ENCODE results near the gene CPXM2.
A peak's percentile ranks its signal among the peaks of the same experiment; 100 is the strongest.

Gene CPXM2

DNA sequence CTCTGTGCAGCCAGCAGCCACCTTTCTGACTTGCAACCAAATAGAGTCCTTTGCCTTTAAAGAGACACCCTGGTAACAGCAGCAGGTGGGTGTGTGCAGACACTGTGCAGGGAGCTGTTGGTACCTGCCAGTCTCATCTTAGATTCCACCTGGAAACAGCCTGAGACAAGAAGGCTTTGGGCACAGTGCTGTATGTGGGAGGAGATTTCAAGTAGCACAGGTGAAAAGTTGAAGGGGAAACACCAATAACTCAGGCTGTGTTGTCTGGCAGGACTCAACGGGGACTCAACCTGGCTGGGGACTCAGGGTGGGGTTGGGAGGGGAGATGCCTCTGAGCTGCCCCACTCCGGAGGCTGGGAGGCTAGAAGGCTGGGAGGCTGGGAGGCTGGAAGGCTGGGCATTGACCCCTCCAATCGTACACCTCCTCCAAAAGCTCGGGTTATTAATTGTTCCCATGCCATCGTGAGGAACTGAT is 6.7 kb downstream of the CPXM2 start:
- Histone ChIP-seq H3K27ac (ENCODE audit: low read depth, low read length) (peak overlapping the region; percentile 22), H3K9ac (ENCODE audit: low read length) (peak overlapping the region; percentile 9), H3K4me3 (ENCODE audit: low read depth in 1 of 2, low read length in 2 of 2) (no peak overlapping the region), H3K27me3 (ENCODE audit: control insufficient read depth in 1 of 2, insufficient read depth in 2 of 2, low read length in 2 of 2) (no peaks in the 10 kb centered on the region), H3K36me3 (ENCODE audit: insufficient read depth, low read length) (no peaks in the 10 kb centered on the region), H3K4me1 (ENCODE audit: insufficient read depth, low read length) (peaks cover 70% of the 10 kb centered on the region), H3K9me3 (ENCODE audit: low read length) (no peaks in the 10 kb centered on the region)

DNA sequence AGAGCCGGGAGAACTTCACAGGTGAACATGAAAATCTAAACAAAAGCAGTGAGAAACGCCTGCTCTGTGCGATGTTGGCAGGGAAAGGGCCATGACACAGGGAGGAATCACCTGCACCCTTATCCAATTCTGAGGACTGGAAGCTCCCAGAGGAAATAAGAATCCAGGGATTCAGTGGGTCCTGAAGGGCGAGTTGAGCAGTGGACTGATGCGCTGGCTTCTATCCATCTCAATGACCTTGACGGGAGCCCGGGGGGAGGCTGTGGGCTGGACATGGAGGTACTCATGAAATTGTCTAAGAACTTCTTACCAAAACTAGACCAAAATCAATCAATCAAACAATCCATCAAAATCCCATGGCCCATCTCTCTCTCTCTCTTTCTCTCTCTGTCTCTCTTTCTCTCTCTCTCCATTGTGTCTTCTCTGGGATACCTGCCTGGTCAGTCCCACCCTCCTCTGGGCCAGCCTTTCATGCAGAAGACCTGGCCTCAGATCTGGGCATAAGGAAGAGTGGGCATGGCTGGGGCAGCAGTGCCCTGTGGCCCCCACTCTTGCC is 7.2 kb downstream of the CPXM2 start:
- Histone ChIP-seq H3K4me3 (ENCODE audit: low read depth in 1 of 2, low read length in 2 of 2) (no peak overlapping the region), H3K27me3 (ENCODE audit: control insufficient read depth in 1 of 2, insufficient read depth in 2 of 2, low read length in 2 of 2) (no peaks in the 10 kb centered on the region), H3K27ac (ENCODE audit: low read depth, low read length) (peak overlapping the region; percentile 22), H3K36me3 (ENCODE audit: insufficient read depth, low read length) (peaks cover 4% of the 10 kb centered on the region), H3K9me3 (ENCODE audit: low read length) (no peaks in the 10 kb centered on the region), H3K9ac (ENCODE audit: low read length) (peak overlapping the region; percentile 9), H3K4me1 (ENCODE audit: insufficient read depth, low read length) (peaks cover 75% of the 10 kb centered on the region)

- Histone ChIP-seq H3K4me3 (ENCODE audit: low read depth in 1 of 2, low read length in 2 of 2) (no peak overlapping the region), H3K27ac (ENCODE audit: low read depth, low read length) (peak overlapping the region; percentile 22), H3K36me3 (ENCODE audit: insufficient read depth, low read length) (peaks cover 10% of the 10 kb centered on the region), H3K9me3 (ENCODE audit: low read length) (no peaks in the 10 kb centered on the region), H3K9ac (ENCODE audit: low read length) (peak overlapping the region; percentile 26), H3K27me3 (ENCODE audit: control insufficient read depth in 1 of 2, insufficient read depth in 2 of 2, low read length in 2 of 2) (no peaks in the 10 kb centered on the region), H3K4me1 (ENCODE audit: insufficient read depth, low read length) (peaks cover 80% of the 10 kb centered on the region)
Measured at GRCh38 chr10:123883673-123884320, 7.8 kb downstream of the CPXM2 start.

- Histone ChIP-seq H3K4me1 (ENCODE audit: insufficient read depth, low read length) (peaks cover 78% of the 10 kb centered on the region), H3K27ac (ENCODE audit: low read depth, low read length) (peak overlapping the region; percentile 2)
Measured at GRCh38 chr10:123882681-123883445, 8.7 kb downstream of the CPXM2 start.

DNA sequence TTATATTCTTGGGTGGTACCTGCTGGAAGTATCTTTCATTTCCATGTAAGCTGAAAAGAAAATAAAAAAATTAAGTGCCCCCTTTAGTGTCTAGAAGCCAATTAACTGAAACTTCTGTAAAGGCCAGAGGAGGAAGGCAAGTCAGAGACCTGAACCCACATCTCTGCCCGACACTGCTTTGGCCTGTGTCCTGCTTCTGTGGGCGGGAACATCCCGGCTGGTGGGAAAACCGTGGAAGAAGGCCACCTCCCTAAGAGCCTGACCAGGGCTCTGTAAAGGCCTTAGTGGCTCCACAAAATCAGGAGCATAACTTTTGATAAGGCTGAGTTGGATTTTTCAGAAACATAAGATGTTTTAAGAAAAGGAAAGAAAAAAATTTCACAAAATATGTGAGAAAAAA is 9.4 kb downstream of the CPXM2 start:
- Histone ChIP-seq H3K9ac (ENCODE audit: low read length) (no peak overlapping the region), H3K4me1 (ENCODE audit: insufficient read depth, low read length) (peaks cover 71% of the 10 kb centered on the region), H3K4me3 (ENCODE audit: low read depth in 1 of 2, low read length in 2 of 2) (no peak overlapping the region), H3K27ac (ENCODE audit: low read depth, low read length) (peak overlapping the region; percentile 61), H3K36me3 (ENCODE audit: insufficient read depth, low read length) (peaks cover 24% of the 10 kb centered on the region), H3K27me3 (ENCODE audit: control insufficient read depth in 1 of 2, insufficient read depth in 2 of 2, low read length in 2 of 2) (no peaks in the 10 kb centered on the region), H3K9me3 (ENCODE audit: low read length) (no peaks in the 10 kb centered on the region)

More at GRCh38 chr10:123882681-123883445, 8.7 kb downstream of the CPXM2 start:
- H3K36me3 ChIP-seq (ENCODE audit: insufficient read depth, low read length) = peaks cover 17% of the 10 kb centered on the region
- no peaks in the 10 kb centered on the region for H3K9me3 ChIP-seq (ENCODE audit: low read length)
- no peak overlapping the region for H3K4me3 ChIP-seq (ENCODE audit: low read depth in 1 of 2, low read length in 2 of 2)
- H3K27me3 ChIP-seq (ENCODE audit: control insufficient read depth in 1 of 2, insufficient read depth in 2 of 2, low read length in 2 of 2) = no peaks in the 10 kb centered on the region
- H3K9ac ChIP-seq (ENCODE audit: low read length) = peak overlapping the region; percentile 26

DNA sequence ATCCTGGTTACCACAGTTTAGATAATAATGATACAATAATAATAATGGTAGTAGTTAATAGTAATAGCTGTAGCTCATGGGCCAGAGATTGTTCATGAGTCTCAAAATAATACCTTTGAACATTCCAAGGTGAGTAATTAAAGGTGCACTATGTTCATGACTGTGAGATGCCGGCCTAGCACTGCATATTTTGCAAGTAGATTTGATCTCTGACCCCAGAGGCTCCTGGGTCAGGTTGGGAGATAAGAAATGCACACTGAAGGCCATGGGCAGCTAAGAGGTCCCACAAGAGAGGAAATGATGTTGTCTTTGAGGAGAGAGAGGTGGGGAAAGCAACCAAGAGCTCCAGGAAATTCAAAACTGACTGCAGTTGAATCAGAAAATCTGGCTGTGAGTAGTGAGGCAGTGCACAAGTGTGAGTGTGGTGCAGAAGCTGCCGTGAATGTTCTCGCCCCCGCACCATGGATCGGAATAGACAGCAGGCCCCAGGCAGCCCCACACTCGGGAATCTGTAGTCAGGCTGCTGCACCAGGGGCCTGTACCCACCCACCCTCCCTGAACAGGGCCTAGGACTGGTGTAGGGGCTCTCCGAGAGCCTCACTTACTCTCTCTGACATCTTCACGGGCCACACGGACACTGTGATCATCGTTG is 11.9 kb downstream of the CPXM2 start:
- H3K36me3 ChIP-seq (ENCODE audit: insufficient read depth, low read length) = peaks cover 31% of the 10 kb centered on the region
- H3K27ac ChIP-seq (ENCODE audit: low read depth, low read length) = peak overlapping the region; percentile 38
- no peak overlapping the region for H3K4me3 ChIP-seq (ENCODE audit: low read depth in 1 of 2, low read length in 2 of 2)
- H3K9ac ChIP-seq (ENCODE audit: low read length) = no peak overlapping the region
- no peaks in the 10 kb centered on the region for H3K27me3 ChIP-seq (ENCODE audit: control insufficient read depth in 1 of 2, insufficient read depth in 2 of 2, low read length in 2 of 2)
- H3K4me1 ChIP-seq (ENCODE audit: insufficient read depth, low read length) = peaks cover 47% of the 10 kb centered on the region
- H3K9me3 ChIP-seq (ENCODE audit: low read length) = no peaks in the 10 kb centered on the region

DNA sequence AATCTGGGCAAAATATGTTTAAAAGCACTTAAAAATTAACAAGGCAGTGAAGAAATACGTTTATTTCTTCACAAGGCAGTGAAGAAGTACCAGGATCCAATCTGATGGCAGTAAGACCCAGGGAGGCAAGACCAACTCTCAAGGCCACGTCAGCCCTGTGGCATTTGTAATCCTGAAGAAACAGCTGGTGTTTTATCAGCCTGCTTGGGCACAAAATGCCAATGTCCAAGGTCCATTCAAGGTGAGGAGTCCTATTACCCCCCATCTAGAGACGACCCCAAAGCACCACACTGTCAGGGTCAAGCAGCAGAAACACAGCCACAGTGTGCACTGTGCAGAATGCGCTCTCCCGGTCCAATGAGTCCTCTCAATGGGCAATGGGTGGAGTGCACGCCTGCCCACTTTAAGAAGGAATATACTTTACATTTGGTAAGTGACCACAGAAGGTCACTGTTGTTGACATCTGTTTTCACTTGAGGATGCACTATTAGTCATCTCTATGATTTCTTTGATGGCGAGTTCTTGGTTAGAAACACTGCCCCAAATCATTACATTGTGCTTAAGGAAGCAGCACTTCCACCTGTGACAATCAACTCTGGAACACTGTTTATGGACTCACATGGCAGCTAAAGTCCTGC is 12.8 kb downstream of the CPXM2 start:
- no peak overlapping the region for H3K4me3 ChIP-seq (ENCODE audit: low read depth in 1 of 2, low read length in 2 of 2)
- peaks cover 31% of the 10 kb centered on the region for H3K36me3 ChIP-seq (ENCODE audit: insufficient read depth, low read length)
- H3K27me3 ChIP-seq (ENCODE audit: control insufficient read depth in 1 of 2, insufficient read depth in 2 of 2, low read length in 2 of 2) = no peaks in the 10 kb centered on the region
- no peak overlapping the region for H3K9ac ChIP-seq (ENCODE audit: low read length)
- peaks cover 38% of the 10 kb centered on the region for H3K4me1 ChIP-seq (ENCODE audit: insufficient read depth, low read length)
- H3K27ac ChIP-seq (ENCODE audit: low read depth, low read length) = peak overlapping the region; percentile 29
- no peaks in the 10 kb centered on the region for H3K9me3 ChIP-seq (ENCODE audit: low read length)

DNA sequence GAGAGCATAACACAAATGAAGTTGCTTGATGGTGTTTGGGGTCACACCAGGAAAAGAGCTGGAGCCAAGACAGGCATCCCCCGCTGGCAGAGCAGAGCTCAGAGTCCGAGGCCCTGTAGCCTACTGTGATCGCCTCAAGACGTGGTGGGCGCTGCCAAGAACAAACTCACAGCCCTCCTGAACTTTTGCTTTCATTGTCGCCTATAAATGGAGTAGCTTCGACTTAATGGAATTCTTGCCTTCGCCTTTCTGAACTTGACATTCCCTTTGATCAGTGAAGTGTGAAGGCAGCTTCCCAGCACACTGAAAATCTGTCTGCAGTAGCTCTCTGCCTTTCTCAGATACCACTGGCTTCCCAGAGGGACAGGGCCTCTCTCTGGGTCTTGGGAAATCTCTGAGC is 21.3 kb downstream of the CPXM2 start:
- H3K4me3 ChIP-seq (ENCODE audit: low read depth in 1 of 2, low read length in 2 of 2) = peak overlapping the region in 1 of 2 donors; percentile 6
- no peaks in the 10 kb centered on the region for H3K27me3 ChIP-seq (ENCODE audit: control insufficient read depth in 1 of 2, insufficient read depth in 2 of 2, low read length in 2 of 2)
- H3K9ac ChIP-seq (ENCODE audit: low read length) = peak overlapping the region; percentile 69
- no peaks in the 10 kb centered on the region for H3K36me3 ChIP-seq (ENCODE audit: insufficient read depth, low read length)
- H3K27ac ChIP-seq (ENCODE audit: low read depth, low read length) = peak overlapping the region; percentile 40
- H3K4me1 ChIP-seq (ENCODE audit: insufficient read depth, low read length) = peaks cover 54% of the 10 kb centered on the region
- no peaks in the 10 kb centered on the region for H3K9me3 ChIP-seq (ENCODE audit: low read length)

DNA sequence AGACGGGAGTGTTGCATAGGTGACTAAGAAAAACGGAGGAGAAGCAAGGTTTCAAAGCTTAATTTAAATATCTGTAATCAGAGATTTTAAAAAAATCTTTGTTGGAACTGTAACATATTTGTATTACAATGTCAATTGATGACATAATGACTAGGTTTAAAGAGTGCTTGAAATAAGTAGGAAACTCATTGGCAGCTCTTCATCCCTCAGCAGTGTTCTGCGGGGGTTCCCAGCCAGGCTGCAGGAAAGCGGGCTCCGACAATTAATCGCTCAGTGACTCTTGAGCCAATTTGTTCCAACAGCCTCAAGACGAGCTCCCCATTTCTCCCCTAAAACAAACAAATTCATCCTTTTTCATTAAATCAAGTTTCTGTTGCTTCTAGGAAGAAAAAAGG is 22.6 kb downstream of the CPXM2 start:
- Histone ChIP-seq H3K27ac (ENCODE audit: low read depth, low read length) (peak overlapping the region; percentile 40), H3K9ac (ENCODE audit: low read length) (no peak overlapping the region), H3K36me3 (ENCODE audit: insufficient read depth, low read length) (no peaks in the 10 kb centered on the region), H3K4me1 (ENCODE audit: insufficient read depth, low read length) (peaks cover 66% of the 10 kb centered on the region), H3K27me3 (ENCODE audit: control insufficient read depth in 1 of 2, insufficient read depth in 2 of 2, low read length in 2 of 2) (no peaks in the 10 kb centered on the region), H3K9me3 (ENCODE audit: low read length) (no peaks in the 10 kb centered on the region), H3K4me3 (ENCODE audit: low read depth in 1 of 2, low read length in 2 of 2) (no peak overlapping the region)

GRCh38 chr10:123868038-123869019 is 23.3 kb downstream of the CPXM2 start:
- Histone ChIP-seq H3K4me3 (ENCODE audit: low read depth in 1 of 2, low read length in 2 of 2) (no peak overlapping the region), H3K4me1 (ENCODE audit: insufficient read depth, low read length) (peaks cover 73% of the 10 kb centered on the region), H3K36me3 (ENCODE audit: insufficient read depth, low read length) (no peaks in the 10 kb centered on the region), H3K9me3 (ENCODE audit: low read length) (no peaks in the 10 kb centered on the region), H3K27me3 (ENCODE audit: control insufficient read depth in 1 of 2, insufficient read depth in 2 of 2, low read length in 2 of 2) (no peaks in the 10 kb centered on the region), H3K9ac (ENCODE audit: low read length) (no peak overlapping the region), H3K27ac (ENCODE audit: low read depth, low read length) (peak overlapping the region; percentile 40)
